GM19099 (cell line): ENCODE data around the gene TUBB3.

Source experiments
- POLR2A ChIP-seq: IDR thresholded peaks from 3 replicates; pipeline ENCODE4 v1.6.1; 2011; ENCODE audit warnings: low read depth; ENCODE audit not compliant: insufficient read length; ENCODE audit errors: extremely low read depth

The TUBB3 gene

DNA sequence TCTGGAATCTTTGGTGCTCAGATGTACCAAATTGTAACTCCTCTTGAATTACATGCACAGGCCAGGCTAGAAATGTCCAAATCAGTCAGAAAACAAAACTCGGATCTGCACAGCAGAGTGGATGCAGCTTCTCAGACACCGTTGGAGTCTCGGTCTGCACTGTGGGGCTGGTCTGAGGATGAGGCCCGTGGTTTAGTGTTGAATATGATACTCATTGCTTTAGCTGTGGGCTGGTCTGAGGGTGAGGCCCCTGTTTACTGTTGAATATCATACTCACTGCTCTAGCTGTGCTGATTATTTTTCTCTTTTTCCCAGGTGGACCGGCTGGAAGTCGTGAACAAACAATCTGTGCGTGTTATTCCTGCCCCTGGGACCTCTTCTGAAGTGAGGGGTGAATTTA lies 61.1 kb downstream of the TUBB3 start:
- TF ChIP-seq POLR2A = no peak

GRCh38 chr16:89985219-89985618 lies 62.1 kb downstream of the TUBB3 start:
- no peak for TF ChIP-seq POLR2A
